Breast epithelium (tissue), 3 donors: ENCODE measurements around the gene PLPPR1.

ENCODE experiments used
- POLR2A ChIP-seq: fragments of 450-650 bp; IDR thresholded peaks from one replicate; pipeline ENCODE4 v1.6.1; 2016; ENCODE audit warnings: antibody characterized with exemption, mild to moderate bottlenecking, moderate library complexity
- POLR2AphosphoS5 ChIP-seq, 3 donors: sonication (generic); formaldehyde crosslinking; IDR thresholded peaks; one replicate each; pipeline ENCODE4 v1.6.1; 2017; ENCODE audit warnings: antibody characterized with exemption in 3 of 3
- TF ChIP-seq, protein P1 (sequence below), 3 donors: fragments of 450-650 bp; IDR thresholded peaks; one replicate each; pipeline ENCODE4 v1.5.1; 2016 to 2017; ENCODE audit warnings: antibody characterized with exemption in 3 of 3, mild to moderate bottlenecking in 3 of 3, moderate library complexity in 3 of 3

DNA sequence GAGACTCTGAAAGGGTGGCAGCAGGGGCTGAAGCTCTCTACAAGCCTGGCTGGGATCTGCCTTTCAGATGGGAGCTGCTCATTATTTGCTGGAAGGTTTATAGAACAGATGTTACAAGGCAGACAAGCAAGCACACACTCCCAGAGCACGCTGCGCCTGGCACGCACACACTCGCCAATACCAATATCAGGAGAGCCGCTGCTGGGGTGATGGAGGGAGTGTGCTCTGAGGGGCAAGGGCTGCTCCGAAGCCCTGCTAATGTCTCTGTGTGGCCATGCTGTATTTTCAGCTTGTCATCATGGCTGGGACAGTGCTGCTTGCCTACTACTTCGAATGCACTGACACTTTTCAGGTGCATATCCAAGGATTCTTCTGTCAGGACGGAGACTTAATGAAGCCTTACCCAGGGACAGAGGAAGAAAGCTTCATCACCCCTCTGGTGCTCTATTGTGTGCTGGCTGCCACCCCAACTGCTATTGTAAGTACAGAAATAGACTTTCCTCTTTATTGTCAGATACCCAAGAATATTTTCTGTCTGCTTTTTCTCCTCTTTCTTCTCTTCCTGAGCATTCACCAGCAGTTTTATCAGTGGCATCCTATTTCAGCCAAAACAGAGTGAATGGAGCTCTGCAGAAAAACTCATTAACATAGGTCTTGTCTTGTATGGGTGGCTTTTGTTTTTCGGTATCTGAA is 241.2 kb downstream of the PLPPR1 start:
- TF ChIP-seq POLR2A (no peak), POLR2AphosphoS5 (IDR thresholded peaks at IDR 0.05) (no peak)
- TF ChIP-seq, protein P1, sequence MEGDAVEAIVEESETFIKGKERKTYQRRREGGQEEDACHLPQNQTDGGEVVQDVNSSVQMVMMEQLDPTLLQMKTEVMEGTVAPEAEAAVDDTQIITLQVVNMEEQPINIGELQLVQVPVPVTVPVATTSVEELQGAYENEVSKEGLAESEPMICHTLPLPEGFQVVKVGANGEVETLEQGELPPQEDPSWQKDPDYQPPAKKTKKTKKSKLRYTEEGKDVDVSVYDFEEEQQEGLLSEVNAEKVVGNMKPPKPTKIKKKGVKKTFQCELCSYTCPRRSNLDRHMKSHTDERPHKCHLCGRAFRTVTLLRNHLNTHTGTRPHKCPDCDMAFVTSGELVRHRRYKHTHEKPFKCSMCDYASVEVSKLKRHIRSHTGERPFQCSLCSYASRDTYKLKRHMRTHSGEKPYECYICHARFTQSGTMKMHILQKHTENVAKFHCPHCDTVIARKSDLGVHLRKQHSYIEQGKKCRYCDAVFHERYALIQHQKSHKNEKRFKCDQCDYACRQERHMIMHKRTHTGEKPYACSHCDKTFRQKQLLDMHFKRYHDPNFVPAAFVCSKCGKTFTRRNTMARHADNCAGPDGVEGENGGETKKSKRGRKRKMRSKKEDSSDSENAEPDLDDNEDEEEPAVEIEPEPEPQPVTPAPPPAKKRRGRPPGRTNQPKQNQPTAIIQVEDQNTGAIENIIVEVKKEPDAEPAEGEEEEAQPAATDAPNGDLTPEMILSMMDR (IDR thresholded peaks at IDR 0.05), result no peak
